Measurements from ENCODE around the gene AKT3. TPM values are rescaled to one million over a fixed set of nuclear protein-coding genes. Genes with fewer than 3 reads are reported as not detected.

AKT3 gene
- polyA plus RNA-seq, 3 donors from 2014 or later, result 2.5 to 7.3 (median 5.2) TPM

GRCh38 chr1:243716906-243717305 lies 133.1 kb downstream of the AKT3 start:
- no peaks in the 10 kb centered on the region for H3K9me3 Mint-ChIP-seq
- peaks cover 0 to 6% (median 6%) of the 10 kb centered on the region in 3 donors for H3K27me3 Mint-ChIP-seq (ENCODE audit: low read depth in 3 of 3)
- no peak for DNase-seq

GRCh38 chr1:243715285-243715684 lies 134.8 kb downstream of the AKT3 start:
- Mint-ChIP-seq H3K27me3 (ENCODE audit: low read depth in 3 of 3) (peaks cover 0 to 6% (median 6%) of the 10 kb centered on the region in 3 donors), H3K4me1 (peaks cover 41 to 61% of the 10 kb centered on the region in 2 donors), H3K9me3 (no peaks in the 10 kb centered on the region), H3K27ac (no peak overlapping the region), H3K36me3 (peaks cover 0 to 3% (median 0%) of the 10 kb centered on the region in 3 donors), H3K4me3 (no peak overlapping the region)
- DNase-seq, result no peak

More at GRCh38 chr1:243716906-243717305, 133.1 kb downstream of the AKT3 start:
- Mint-ChIP-seq H3K27ac (peak overlapping the region in 5 of 6 donors; percentile 2 to 51 (median 40)), H3K4me1 (peaks cover 37 to 54% of the 10 kb centered on the region in 2 donors), H3K4me3 (no peak overlapping the region), H3K36me3 (peaks cover 0 to 3% (median 0%) of the 10 kb centered on the region in 3 donors)

- Mint-ChIP-seq H3K9me3 (no peaks in the 10 kb centered on the region), H3K4me3 (peak overlapping the region; percentile 71 to 85 (median 79)), H3K27me3 (ENCODE audit: low read depth in 3 of 3) (peaks cover 0 to 5% (median 2%) of the 10 kb centered on the region in 3 donors)
Measured at GRCh38 chr1:243713470-243714186, 136.4 kb downstream of the AKT3 start.

GRCh38 chr1:243712941-243713340 lies 137.1 kb downstream of the AKT3 start:
- no peaks in the 10 kb centered on the region for H3K36me3 Mint-ChIP-seq
- peak overlapping the region; percentile 71 to 85 (median 79) for H3K4me3 Mint-ChIP-seq
- DNase-seq, result no peak
- H3K9me3 Mint-ChIP-seq, result no peaks in the 10 kb centered on the region
- peaks cover 34 to 64% of the 10 kb centered on the region in 2 donors for H3K4me1 Mint-ChIP-seq
- peaks cover 0 to 5% (median 2%) of the 10 kb centered on the region in 3 donors for H3K27me3 Mint-ChIP-seq (ENCODE audit: low read depth in 3 of 3)
- H3K27ac Mint-ChIP-seq, result peak overlapping the region in 5 of 6 donors; percentile 11 to 80 (median 51)

More at GRCh38 chr1:243713470-243714186, 136.4 kb downstream of the AKT3 start:
- Mint-ChIP-seq H3K36me3 (no peaks in the 10 kb centered on the region), H3K4me1 (peaks cover 34 to 64% of the 10 kb centered on the region in 2 donors), H3K27ac (peak overlapping the region in 4 of 6 donors; percentile 51 to 84 (median 75))
- peak; percentile 48 to 62 (median 60) for DNase-seq

GRCh38 chr1:243712242-243712641 lies 137.8 kb downstream of the AKT3 start:
- Mint-ChIP-seq H3K36me3 (no peaks in the 10 kb centered on the region), H3K4me1 (peaks cover 34 to 60% of the 10 kb centered on the region in 2 donors), H3K9me3 (no peaks in the 10 kb centered on the region), H3K4me3 (peak overlapping the region in 1 of 5 donors; percentile 14), H3K27me3 (ENCODE audit: low read depth in 3 of 3) (peaks cover 0 to 5% (median 2%) of the 10 kb centered on the region in 3 donors), H3K27ac (no peak overlapping the region)
- DNase-seq, result no peak

GRCh38 chr1:243710467-243710866 lies 139.6 kb downstream of the AKT3 start:
- H3K27ac Mint-ChIP-seq, result no peak overlapping the region
- no peak for DNase-seq
- no peak overlapping the region for H3K4me3 Mint-ChIP-seq
- H3K4me1 Mint-ChIP-seq, result peaks cover 34 to 52% of the 10 kb centered on the region in 2 donors
- peaks cover 0 to 5% (median 2%) of the 10 kb centered on the region in 3 donors for H3K27me3 Mint-ChIP-seq (ENCODE audit: low read depth in 3 of 3)
- H3K36me3 Mint-ChIP-seq, result no peaks in the 10 kb centered on the region
- no peaks in the 10 kb centered on the region for H3K9me3 Mint-ChIP-seq

GRCh38 chr1:243708210-243708609 lies 141.8 kb downstream of the AKT3 start:
- Mint-ChIP-seq H3K4me1 (peaks cover 16 to 30% of the 10 kb centered on the region in 2 donors), H3K27me3 (ENCODE audit: low read depth in 3 of 3) (peaks cover 0 to 2% (median 2%) of the 10 kb centered on the region in 3 donors), H3K36me3 (no peaks in the 10 kb centered on the region), H3K9me3 (no peaks in the 10 kb centered on the region), H3K27ac (no peak overlapping the region), H3K4me3 (no peak overlapping the region)
- DNase-seq, result peak in 1 of 3 donors; percentile 11

- H3K4me1 Mint-ChIP-seq, result peaks cover 6 to 13% of the 10 kb centered on the region in 2 donors
- H3K27me3 Mint-ChIP-seq (ENCODE audit: low read depth in 3 of 3), result no peaks in the 10 kb centered on the region
- no peak for DNase-seq
- H3K27ac Mint-ChIP-seq, result no peak overlapping the region
- H3K4me3 Mint-ChIP-seq, result no peak overlapping the region
- H3K36me3 Mint-ChIP-seq, result no peaks in the 10 kb centered on the region
- no peaks in the 10 kb centered on the region for H3K9me3 Mint-ChIP-seq
Measured at GRCh38 chr1:243706563-243706962, 143.5 kb downstream of the AKT3 start.

- H3K27me3 Mint-ChIP-seq (ENCODE audit: low read depth in 3 of 3), result peaks cover 0 to under 1% (median 0%) of the 10 kb centered on the region in 3 donors
- no peaks in the 10 kb centered on the region for H3K36me3 Mint-ChIP-seq
- DNase-seq, result no peak
- H3K9me3 Mint-ChIP-seq, result no peaks in the 10 kb centered on the region
- H3K4me3 Mint-ChIP-seq, result no peak overlapping the region
- peaks cover 4 to 10% of the 10 kb centered on the region in 2 donors for H3K4me1 Mint-ChIP-seq
- H3K27ac Mint-ChIP-seq, result no peak overlapping the region
Measured at GRCh38 chr1:243705585-243705984, 144.5 kb downstream of the AKT3 start.

- H3K4me3 Mint-ChIP-seq, result no peak overlapping the region
- peaks cover 0 to 5% of the 10 kb centered on the region in 2 donors for H3K4me1 Mint-ChIP-seq
- DNase-seq, result no peak
- no peak overlapping the region for H3K27ac Mint-ChIP-seq
- no peaks in the 10 kb centered on the region for H3K36me3 Mint-ChIP-seq
- H3K27me3 Mint-ChIP-seq (ENCODE audit: low read depth in 3 of 3), result peaks cover 0 to 4% (median 0%) of the 10 kb centered on the region in 3 donors
- no peaks in the 10 kb centered on the region for H3K9me3 Mint-ChIP-seq
Measured at GRCh38 chr1:243701872-243702271, 148.2 kb downstream of the AKT3 start.

- no peak for DNase-seq
- H3K27ac Mint-ChIP-seq, result no peak overlapping the region
- H3K36me3 Mint-ChIP-seq, result peaks cover 9 to 17% (median 14%) of the 10 kb centered on the region in 3 donors
- H3K4me3 Mint-ChIP-seq, result no peak overlapping the region
- no peaks in the 10 kb centered on the region for H3K27me3 Mint-ChIP-seq (ENCODE audit: low read depth in 3 of 3)
- peaks cover 0 to 1% (median 0%) of the 10 kb centered on the region in 6 donors for H3K9me3 Mint-ChIP-seq
- peaks cover 0 to 15% of the 10 kb centered on the region in 2 donors for H3K4me1 Mint-ChIP-seq
Measured at GRCh38 chr1:243693800-243694199, 156.2 kb downstream of the AKT3 start.

- Mint-ChIP-seq H3K27me3 (ENCODE audit: low read depth in 3 of 3) (peaks cover 0 to 4% (median 2%) of the 10 kb centered on the region in 3 donors), H3K4me1 (no peaks in the 10 kb centered on the region), H3K9me3 (peaks cover 0 to 1% (median 0%) of the 10 kb centered on the region in 6 donors), H3K4me3 (no peak overlapping the region), H3K27ac (peak overlapping the region in 1 of 6 donors; percentile 21), H3K36me3 (peaks cover 13 to 33% (median 18%) of the 10 kb centered on the region in 3 donors)
- DNase-seq, result no peak
Measured at GRCh38 chr1:243686159-243686558, 163.9 kb downstream of the AKT3 start.

GRCh38 chr1:243680860-243681259 lies 169.2 kb downstream of the AKT3 start:
- peaks cover 0 to 4% (median 2%) of the 10 kb centered on the region in 3 donors for H3K27me3 Mint-ChIP-seq (ENCODE audit: low read depth in 3 of 3)
- H3K4me3 Mint-ChIP-seq, result no peak overlapping the region
- peaks cover 8 to 28% (median 21%) of the 10 kb centered on the region in 3 donors for H3K36me3 Mint-ChIP-seq
- peaks cover 0 to 7% of the 10 kb centered on the region in 2 donors for H3K4me1 Mint-ChIP-seq
- no peak overlapping the region for H3K27ac Mint-ChIP-seq
- no peaks in the 10 kb centered on the region for H3K9me3 Mint-ChIP-seq
- DNase-seq, result no peak

GRCh38 chr1:243672539-243673074 lies 177.4 kb downstream of the AKT3 start:
- no peak overlapping the region for H3K27ac Mint-ChIP-seq
- peaks cover 23 to 28% of the 10 kb centered on the region in 2 donors for H3K4me1 Mint-ChIP-seq
- no peak for DNase-seq

More at GRCh38 chr1:243672539-243673074, 177.4 kb downstream of the AKT3 start:
- Mint-ChIP-seq H3K9me3 (no peaks in the 10 kb centered on the region), H3K4me3 (no peak overlapping the region), H3K27me3 (ENCODE audit: low read depth in 3 of 3) (no peaks in the 10 kb centered on the region), H3K36me3 (peaks cover 6 to 11% (median 8%) of the 10 kb centered on the region in 3 donors)
